Measurements from ENCODE around the gene CAT. TPM values are rescaled to one million over a fixed set of nuclear protein-coding genes. Genes with fewer than 3 reads are reported as not detected.

Gene CAT
- total and polyA plus RNA-seq, 2 donors (not counting 1 experiment from before 2014, with no cell fraction given), result 93.8 to 113 TPM

DNA sequence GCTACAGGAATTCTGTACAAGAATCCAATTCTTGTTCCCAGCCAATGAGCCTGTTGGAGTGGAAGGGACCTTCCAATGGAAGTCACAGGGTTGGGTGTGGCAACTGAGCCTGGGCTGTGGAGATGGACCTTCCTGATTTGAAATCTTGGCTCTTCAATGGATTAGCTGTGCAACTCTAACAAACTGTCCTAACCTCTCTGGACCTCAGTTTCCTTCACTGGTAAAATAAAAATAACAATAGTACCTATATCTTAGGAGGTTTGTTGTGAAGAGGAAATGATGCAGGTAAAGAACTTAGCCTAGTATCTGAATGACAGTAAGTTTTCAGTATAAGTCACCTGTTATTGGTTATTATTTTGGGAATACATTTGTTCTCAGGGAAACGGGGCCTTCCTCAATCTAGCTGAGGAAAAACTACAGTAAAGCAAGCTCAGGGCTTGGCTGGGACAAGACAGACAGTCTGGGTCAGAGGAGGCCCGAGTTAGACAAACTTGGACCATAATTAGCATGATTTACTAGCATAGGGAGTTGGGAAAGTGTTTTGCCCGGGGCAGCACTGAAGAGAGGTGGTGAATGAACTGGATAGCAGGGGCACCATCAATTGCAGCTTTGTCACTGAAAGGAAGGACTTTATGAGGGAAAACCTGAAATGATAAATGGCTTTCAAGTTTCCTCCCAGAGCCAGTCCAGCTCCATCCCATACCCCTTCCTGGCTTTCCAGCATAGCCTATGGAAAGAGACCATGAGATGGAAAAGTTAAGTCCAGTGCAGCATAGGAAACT lies 61.2 kb downstream of the CAT start:
- no peak for DNase-seq (ENCODE audit: low read depth in 2 of 2)
- Histone ChIP-seq H2AFZ (ENCODE audit: low read length) (no peak overlapping the region), H3K27me3 (ENCODE audit: control insufficient read depth, insufficient read depth, low read length) (no peaks in the 10 kb centered on the region), H3K4me1 (ENCODE audit: control insufficient read depth, extremely low read depth, insufficient read depth, low read length) (peaks cover 11% of the 10 kb centered on the region), H3K79me2 (ENCODE audit: control insufficient read depth, insufficient read depth, low read length) (no peaks in the 10 kb centered on the region), H3K4me2 (ENCODE audit: extremely low read depth, insufficient read depth, low read length) (no peak overlapping the region), H4K20me1 (ENCODE audit: control insufficient read depth, extremely low read depth, insufficient read depth, low read length) (no peaks in the 10 kb centered on the region), H3K36me3 (ENCODE audit: control insufficient read depth, insufficient read depth, low read length) (no peaks in the 10 kb centered on the region), H3K9ac (ENCODE audit: insufficient read depth, low read length) (no peak overlapping the region), H3K4me3 (replicated peaks in 1 of 4; ENCODE audit: control extremely low read depth in 1 of 4, insufficient read depth in 1 of 4, low read depth in 3 of 4, low read length in 4 of 4) (no peak overlapping the region), H3K9me3 (ENCODE audit: control insufficient read depth, insufficient read depth, low read depth, low read length) (no peaks in the 10 kb centered on the region), H3K27ac (ENCODE audit: insufficient read depth, low read length) (no peak overlapping the region)
- TF ChIP-seq EZH2 (IDR thresholded peaks at IDR 0.05; ENCODE audit: low read length, missing control alignments), result no peak
- TF ChIP-seq, protein P1, sequence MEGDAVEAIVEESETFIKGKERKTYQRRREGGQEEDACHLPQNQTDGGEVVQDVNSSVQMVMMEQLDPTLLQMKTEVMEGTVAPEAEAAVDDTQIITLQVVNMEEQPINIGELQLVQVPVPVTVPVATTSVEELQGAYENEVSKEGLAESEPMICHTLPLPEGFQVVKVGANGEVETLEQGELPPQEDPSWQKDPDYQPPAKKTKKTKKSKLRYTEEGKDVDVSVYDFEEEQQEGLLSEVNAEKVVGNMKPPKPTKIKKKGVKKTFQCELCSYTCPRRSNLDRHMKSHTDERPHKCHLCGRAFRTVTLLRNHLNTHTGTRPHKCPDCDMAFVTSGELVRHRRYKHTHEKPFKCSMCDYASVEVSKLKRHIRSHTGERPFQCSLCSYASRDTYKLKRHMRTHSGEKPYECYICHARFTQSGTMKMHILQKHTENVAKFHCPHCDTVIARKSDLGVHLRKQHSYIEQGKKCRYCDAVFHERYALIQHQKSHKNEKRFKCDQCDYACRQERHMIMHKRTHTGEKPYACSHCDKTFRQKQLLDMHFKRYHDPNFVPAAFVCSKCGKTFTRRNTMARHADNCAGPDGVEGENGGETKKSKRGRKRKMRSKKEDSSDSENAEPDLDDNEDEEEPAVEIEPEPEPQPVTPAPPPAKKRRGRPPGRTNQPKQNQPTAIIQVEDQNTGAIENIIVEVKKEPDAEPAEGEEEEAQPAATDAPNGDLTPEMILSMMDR (conservative IDR thresholded peaks at IDR 0.05 in 1 of 2, IDR thresholded peaks at IDR 0.05 in 1 of 2; ENCODE audit: low read depth in 1 of 2, low read length in 2 of 2), result no peak

DNA sequence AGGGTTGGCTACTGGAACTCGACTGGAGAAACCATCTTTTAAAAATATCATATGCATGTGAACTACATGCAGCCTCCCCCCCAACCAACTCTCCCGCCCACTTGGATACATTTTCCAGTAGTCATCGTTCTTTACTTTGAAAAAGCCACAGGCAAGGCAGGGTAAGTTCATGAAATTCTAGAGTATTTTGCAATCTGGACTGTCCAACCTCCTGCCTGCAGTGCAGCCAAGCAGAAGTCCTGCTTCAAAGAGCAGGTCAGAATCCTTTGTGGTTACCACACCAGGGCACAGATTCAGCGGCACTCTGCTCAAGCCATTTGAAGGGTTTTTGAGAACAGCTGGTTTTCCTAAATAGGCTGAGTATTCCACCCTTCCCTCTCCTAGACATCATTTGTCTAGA lies 62.8 kb downstream of the CAT start:
- no peak overlapping the region for H3K4me3 ChIP-seq (replicated peaks in 1 of 4; ENCODE audit: control extremely low read depth in 1 of 4, insufficient read depth in 1 of 4, low read depth in 3 of 4, low read length in 4 of 4)
- H3K4me1 ChIP-seq (ENCODE audit: control insufficient read depth, extremely low read depth, insufficient read depth, low read length), result peaks cover 11% of the 10 kb centered on the region
- no peak for TF ChIP-seq EZH2 (IDR thresholded peaks at IDR 0.05; ENCODE audit: low read length, missing control alignments)
- TF ChIP-seq, protein P1 (conservative IDR thresholded peaks at IDR 0.05 in 1 of 2, IDR thresholded peaks at IDR 0.05 in 1 of 2; ENCODE audit: low read depth in 1 of 2, low read length in 2 of 2), result no peak
- H2AFZ ChIP-seq (ENCODE audit: low read length), result no peak overlapping the region
- no peaks in the 10 kb centered on the region for H4K20me1 ChIP-seq (ENCODE audit: control insufficient read depth, extremely low read depth, insufficient read depth, low read length)
- H3K79me2 ChIP-seq (ENCODE audit: control insufficient read depth, insufficient read depth, low read length), result no peaks in the 10 kb centered on the region
- H3K27ac ChIP-seq (ENCODE audit: insufficient read depth, low read length), result peak overlapping the region; percentile 39
- no peak overlapping the region for H3K9ac ChIP-seq (ENCODE audit: insufficient read depth, low read length)
- no peaks in the 10 kb centered on the region for H3K9me3 ChIP-seq (ENCODE audit: control insufficient read depth, insufficient read depth, low read depth, low read length)
- no peaks in the 10 kb centered on the region for H3K36me3 ChIP-seq (ENCODE audit: control insufficient read depth, insufficient read depth, low read length)
- no peaks in the 10 kb centered on the region for H3K27me3 ChIP-seq (ENCODE audit: control insufficient read depth, insufficient read depth, low read length)
- peak; percentile 94 to 98 for DNase-seq (ENCODE audit: low read depth in 2 of 2)
- H3K4me2 ChIP-seq (ENCODE audit: extremely low read depth, insufficient read depth, low read length), result peak overlapping the region; percentile 66

- H3K4me3 ChIP-seq (replicated peaks in 1 of 4; ENCODE audit: control extremely low read depth in 1 of 4, insufficient read depth in 1 of 4, low read depth in 3 of 4, low read length in 4 of 4), result no peak overlapping the region
- no peaks in the 10 kb centered on the region for H4K20me1 ChIP-seq (ENCODE audit: control insufficient read depth, extremely low read depth, insufficient read depth, low read length)
- peaks cover 11% of the 10 kb centered on the region for H3K4me1 ChIP-seq (ENCODE audit: control insufficient read depth, extremely low read depth, insufficient read depth, low read length)
- DNase-seq (ENCODE audit: low read depth in 2 of 2), result no peak
- no peak for TF ChIP-seq EZH2 (IDR thresholded peaks at IDR 0.05; ENCODE audit: low read length, missing control alignments)
- TF ChIP-seq, protein P1 (conservative IDR thresholded peaks at IDR 0.05 in 1 of 2, IDR thresholded peaks at IDR 0.05 in 1 of 2; ENCODE audit: low read depth in 1 of 2, low read length in 2 of 2), result no peak
- no peaks in the 10 kb centered on the region for H3K27me3 ChIP-seq (ENCODE audit: control insufficient read depth, insufficient read depth, low read length)
- no peaks in the 10 kb centered on the region for H3K79me2 ChIP-seq (ENCODE audit: control insufficient read depth, insufficient read depth, low read length)
- H3K9me3 ChIP-seq (ENCODE audit: control insufficient read depth, insufficient read depth, low read depth, low read length), result no peaks in the 10 kb centered on the region
- H3K27ac ChIP-seq (ENCODE audit: insufficient read depth, low read length), result peak overlapping the region; percentile 39
- peak overlapping the region; percentile 15 for H2AFZ ChIP-seq (ENCODE audit: low read length)
- H3K36me3 ChIP-seq (ENCODE audit: control insufficient read depth, insufficient read depth, low read length), result no peaks in the 10 kb centered on the region
- H3K9ac ChIP-seq (ENCODE audit: insufficient read depth, low read length), result no peak overlapping the region
- peak overlapping the region; percentile 66 for H3K4me2 ChIP-seq (ENCODE audit: extremely low read depth, insufficient read depth, low read length)
Observed at GRCh38 chr11:34501949-34502348, 63.2 kb downstream of the CAT start.

Data from fibroblast of lung (primary cell).